ENCODE data around the gene CLSTN2.
"Not testable (repeated sequence)": the region's sequence is repeated elsewhere in the genome, so short reads cannot be mapped to it uniquely, and the experiment has no call there.

The CLSTN2 gene

DNA sequence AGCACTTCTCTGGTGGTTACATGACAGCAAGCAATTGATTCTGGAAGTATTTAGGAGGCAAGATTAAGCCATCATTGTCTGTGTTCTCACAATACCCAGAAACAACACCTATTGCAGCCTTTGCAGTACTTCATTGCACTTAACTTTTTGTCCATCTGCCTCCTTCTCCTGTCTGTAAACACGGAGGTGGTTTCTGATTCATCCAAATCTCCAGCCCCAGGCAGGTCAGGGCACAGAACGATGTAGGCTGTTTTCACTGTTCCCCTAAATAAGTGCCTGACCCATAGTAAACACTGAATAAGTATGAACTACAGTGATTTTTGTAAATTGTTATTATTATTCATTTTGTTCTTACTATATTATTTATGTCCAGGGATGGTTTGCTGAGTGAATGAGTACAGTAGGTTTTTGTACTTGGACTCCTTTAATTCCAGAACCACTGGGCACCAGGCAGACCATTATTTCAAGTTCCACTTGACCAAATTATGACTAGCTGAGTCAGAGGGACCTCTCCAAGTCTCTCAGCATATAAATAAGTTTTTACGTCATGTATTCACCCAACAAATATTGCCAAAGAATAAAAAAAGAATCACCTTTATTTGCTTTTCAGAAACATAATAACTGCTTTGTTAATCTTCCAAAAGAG, 459.6 kb downstream of the CLSTN2 start:
- no peak for DNase-seq

DNA sequence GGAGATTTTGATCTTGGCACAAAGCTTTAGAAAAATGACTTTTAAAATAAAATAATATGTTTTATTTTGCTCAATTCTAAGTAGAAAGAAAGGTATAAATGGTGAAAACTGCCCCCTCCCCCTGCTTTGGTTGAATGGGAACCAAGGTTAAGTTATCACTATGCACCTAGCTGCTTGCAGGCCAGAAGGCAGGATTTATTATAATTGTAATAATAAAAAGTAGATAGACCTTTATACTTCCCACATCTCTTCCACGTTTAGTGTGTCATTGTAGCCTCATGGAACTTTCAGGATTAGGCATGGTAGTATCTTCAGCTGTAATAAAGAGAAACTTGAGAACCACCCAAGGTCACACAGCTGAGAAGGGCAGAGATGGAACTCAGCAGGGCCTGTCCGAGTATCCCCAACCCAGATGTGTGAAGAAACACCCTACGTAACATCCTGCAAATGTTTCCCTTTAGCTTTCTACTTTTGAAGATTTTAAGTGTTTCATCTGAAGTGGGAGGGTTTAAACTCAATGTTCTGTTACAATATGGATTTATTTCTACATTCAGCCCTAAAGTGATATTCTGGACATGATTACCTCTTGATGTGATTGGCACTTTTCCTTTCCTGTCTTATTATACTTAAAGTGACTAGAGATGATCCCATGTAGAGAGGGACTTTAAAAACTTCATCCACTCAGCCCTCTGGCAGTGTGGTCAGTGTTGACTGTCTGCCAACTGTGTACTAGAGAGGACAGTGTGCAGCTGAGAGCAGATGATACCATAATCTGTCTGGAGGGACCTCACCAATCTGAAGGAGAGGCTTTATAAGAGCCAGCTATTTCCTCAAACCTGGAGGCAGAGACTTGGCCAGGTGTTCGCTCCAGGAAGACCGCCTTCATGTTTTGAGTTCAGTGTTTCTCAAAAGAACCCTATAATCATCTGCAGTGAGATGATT, 460.4 kb downstream of the CLSTN2 start:
- DNase-seq = no peak

DNA sequence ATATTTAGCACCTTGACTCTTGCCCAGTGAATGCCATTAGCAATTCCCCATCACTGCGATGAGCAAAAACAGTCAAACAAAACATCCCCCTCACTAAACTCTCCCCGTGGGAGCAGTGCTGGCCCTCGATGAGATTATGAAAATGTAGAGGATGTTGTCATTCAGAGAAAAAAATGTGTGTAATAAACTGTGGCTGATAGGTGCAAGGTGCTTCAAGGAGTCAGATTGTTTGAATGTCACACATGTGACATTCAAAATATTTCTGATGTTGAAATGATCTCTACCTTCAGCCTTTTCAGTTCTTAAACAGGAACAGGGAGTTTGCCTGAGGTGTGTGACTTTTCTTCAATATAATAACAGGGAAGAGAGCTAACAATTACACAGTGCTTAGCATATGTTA, 461.1 kb downstream of the CLSTN2 start:
- DNase-seq = no peak

DNA sequence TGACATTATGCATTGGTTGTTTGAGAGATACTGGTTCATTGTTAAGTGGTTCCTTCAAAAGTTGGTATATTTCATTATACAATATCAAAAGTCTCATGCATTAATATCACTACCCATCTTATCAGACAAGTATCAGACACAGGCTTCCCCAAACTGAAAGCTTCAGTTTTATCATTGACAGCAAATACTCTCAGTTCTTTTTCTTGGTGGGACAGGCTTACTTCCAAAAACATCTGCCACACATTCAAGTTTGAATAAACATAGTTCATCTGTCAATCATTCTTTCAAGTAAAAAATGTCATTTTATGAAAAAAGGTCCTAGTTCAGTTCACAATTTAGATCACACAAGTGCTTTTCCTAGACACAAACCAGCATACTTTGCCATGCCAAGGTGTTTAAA, 462.9 kb downstream of the CLSTN2 start:
- DNase-seq = no peak

DNA sequence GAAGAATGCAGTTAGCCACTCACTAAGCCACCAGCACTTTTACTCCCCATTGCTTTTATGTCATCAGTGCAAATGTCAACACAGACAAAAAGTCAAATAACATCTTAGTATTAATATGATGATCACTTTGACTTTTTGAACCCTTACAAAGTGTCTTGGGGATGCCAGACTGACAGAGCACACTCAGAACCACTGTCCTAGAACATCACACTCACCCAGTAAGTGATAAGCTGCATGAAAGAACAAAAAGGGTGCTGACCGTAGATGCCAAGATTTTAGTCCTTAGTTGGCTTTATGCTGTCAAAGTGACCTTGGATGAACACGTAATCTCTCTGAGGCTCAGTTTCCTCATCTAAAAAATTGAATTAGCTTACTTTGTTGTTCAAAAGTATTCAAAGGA, 463.4 kb downstream of the CLSTN2 start:
- DNase-seq = no peak

DNA sequence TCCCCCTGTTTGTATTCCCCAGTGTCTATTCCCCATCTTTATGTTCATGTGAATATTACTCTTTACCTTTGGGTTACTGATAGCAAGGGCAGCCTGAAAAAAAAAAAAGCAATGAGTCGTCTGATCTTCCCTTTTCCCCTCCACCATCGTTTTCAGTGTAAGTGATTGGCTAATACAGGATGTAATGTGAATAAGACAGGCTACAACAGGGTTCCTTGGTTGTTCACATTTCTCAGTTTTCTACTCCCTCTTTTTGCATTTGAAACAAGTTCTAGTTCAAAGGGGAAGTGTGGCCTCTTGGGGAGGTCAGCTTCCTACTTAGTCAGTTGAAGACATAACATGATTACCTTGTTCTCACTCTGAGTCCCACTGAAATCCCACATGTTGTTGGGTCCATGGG, 464.9 kb downstream of the CLSTN2 start:
- no peak for DNase-seq

DNA sequence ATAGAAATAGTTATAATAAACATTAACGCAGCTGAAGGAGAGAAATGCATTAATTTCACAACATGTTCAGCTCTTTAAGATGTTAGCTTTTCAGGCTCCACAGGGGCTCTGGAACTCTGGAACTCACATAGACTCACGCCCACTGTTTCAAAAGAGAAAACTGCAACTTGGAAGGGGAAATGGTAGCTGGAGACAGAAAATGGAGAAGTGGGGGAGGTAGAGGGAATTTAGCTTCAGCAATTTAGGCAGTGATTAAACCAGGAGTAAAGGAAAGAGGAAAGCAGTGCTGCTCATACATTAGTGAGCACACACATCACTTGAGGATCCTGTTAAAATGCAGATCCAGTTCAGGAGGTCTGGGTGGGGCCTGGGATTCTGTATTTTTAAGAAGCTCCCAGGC, 468.1 kb downstream of the CLSTN2 start:
- DNase-seq = no peak

DNA sequence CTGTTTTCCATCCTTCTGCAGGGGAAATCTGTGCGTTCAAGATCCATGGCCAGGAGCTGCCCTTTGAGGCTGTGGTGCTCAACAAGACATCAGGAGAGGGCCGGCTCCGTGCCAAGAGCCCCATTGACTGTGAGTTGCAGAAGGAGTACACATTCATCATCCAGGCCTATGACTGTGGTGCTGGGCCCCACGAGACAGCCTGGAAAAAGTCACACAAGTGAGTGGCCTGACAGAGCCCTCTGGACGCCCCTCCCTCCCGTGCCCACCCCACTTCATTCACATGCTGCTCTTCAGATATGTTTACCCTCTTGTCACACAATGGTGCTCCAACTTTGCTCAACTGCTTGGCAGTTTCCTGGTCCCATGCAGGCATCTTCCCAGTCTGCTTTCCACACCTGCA, 468.6 kb downstream of the CLSTN2 start:
- DNase-seq = no peak

DNA sequence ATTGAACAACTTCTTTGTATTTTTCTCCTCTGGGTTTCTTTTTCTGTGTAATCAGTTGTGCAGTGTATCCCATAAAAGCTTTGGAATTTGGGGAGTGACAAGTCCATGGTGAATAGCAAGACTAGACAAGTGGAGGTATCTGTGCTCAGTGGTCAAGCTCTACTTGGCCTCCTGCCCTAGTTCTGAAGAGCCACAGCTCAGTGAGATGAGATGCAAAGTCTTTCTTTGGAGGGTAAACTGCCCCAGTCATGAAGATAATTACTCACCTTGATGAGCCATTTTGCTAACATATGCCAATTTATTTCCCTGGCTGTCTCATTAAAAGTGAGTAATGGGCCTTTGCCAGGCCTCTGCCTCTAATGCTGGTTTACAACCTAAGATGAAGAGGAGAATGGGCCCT, 471.7 kb downstream of the CLSTN2 start:
- no peak for DNase-seq

DNA sequence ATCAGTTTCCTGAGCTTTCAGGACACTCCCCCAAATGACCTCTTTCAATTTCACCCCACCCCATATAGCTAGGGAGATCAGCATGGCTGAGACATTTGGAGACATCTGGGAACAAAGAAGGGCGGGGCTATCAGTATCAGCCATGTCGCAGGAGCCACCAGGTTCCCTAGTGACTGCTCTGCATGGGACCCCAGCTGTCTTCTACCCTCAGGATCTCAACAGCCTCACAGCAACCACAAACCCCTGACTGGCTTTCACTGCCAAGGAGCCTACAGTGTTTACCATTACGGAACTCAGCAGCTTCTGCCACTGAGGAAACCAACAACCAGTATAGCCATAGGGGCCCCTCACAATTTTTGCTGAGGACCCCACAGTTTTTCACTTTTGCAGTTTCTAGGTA, 473.3 kb downstream of the CLSTN2 start:
- DNase-seq = no peak

DNA sequence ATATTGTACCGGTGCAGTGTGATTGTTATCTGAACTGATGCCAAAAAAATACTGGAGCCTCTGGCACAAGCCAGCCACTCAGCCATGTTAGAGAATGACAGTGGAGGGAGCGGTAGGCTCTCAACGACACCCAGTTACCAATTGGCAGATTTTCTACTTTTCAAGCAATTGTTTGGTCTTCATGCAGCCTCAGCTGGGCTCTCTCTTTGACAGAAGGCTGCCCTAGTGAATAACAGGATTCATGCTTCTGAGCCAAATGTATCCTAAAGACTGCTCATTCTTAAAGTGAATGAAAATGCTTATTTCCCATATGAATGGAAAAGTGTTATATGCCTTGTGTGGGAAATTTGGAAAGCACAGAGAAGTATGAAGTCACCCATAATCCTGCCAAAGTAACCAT, 481.7 kb downstream of the CLSTN2 start:
- no peak for DNase-seq

DNA sequence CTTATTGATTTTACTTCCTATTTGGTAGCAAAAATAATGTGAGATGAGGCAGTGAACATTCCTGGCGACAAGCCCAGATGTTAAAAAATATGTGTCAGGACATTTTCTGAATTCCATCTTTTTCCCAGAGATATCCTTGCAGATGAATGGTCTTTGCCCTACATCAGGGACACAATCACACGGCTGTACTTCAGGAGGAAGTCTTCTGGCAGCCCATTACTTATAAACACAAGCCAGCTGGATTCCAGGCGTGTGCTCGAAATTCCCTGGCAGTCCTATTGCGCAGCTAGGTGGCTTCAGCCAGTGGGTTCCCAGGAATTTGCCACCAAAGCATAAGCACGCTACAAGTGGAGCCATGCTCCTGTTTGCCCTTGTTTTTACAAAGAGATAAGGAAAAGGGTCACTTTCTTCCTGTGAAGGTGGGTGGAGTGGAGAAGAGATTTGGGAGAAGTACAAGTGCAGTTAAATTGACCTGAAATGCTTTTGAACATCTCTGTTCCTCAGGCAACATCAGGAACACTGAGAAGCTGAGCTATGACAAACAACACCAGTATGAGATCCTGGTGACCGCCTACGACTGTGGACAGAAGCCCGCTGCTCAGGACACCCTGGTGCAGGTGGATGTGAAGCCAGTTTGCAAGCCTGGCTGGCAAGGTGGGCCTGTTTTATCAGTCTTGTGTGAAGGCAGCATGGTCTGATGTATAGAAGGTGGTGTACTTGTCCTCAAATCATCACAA, 485.8 kb downstream of the CLSTN2 start:
- no peak for DNase-seq

DNA sequence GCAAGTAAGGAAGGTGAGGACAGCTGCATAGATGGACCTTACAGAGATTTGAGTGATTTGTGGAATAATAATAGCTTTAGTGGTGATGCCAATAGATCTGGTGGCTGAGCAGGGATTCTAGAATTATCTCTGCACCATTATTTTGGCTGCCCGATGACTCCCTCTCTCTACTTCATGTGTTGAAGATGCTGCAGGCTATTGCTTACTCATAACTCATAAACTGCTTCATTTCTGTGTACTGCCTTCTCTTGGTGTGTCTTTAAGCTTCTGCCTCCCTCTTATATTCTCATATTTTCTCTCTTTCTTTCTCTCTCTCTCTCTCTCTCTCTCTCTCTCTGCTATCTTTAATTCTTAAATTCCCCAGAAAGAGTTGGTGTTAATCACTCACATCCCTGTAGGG, 486.9 kb downstream of the CLSTN2 start:
- no peak for DNase-seq

DNA sequence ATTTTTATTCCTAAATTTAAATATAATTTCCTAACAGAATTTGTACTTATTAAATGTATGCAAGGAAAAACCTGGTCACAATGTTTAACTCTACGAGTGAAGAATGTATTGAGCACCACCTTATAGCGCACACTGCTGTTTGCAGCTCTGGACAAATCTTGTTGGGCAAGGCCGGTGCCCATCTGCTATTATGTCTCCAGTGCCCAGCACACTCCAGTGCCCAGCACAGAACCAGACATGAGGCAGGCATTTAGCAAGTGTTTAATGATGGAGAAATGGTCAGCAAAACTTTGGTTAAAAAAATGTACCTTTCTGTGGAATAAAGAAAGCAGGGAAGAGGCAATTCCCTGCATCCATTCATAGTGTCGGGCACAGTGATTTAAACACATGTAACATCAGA, 488.2 kb downstream of the CLSTN2 start:
- no peak for DNase-seq

DNA sequence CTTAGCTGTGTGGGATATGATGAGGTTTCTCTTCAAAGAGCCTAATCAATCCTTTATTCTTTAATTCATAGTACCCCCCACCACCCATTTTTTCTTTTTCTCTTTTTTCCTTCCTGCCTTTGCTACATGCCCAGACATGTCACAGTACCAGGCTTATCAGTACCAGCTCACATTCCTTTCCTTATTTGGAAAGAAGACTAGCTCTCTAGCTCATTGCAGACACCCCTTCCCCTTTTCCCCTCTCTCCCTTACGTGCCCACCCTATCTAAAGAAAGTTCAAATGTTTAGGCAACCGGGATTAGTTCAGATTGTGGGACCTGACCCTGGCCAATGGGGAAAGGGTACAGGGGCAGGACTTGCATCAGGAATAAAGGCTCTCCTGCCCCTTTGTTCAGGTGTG, 488.6 kb downstream of the CLSTN2 start:
- DNase-seq = not testable (repeated sequence)

DNA sequence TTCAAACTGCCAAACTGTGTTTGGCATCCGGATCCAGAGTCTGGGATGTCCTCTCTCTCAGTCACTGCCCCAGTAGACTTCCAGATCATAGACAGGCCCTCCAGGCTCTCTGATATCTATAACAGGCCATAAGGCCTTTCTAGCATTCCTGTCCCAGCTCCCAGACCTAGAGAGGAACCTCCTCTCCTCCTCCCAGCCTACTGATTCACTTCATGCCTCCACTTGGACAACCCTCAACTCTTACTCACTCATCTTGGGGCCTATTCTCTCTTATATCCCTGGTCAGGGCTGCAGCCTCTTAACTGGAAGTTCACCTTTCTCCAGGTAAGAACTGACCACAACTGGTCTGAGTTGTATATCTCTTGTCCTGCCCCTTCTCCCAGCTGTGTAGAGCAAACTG, 489.2 kb downstream of the CLSTN2 start:
- DNase-seq = no peak

DNA sequence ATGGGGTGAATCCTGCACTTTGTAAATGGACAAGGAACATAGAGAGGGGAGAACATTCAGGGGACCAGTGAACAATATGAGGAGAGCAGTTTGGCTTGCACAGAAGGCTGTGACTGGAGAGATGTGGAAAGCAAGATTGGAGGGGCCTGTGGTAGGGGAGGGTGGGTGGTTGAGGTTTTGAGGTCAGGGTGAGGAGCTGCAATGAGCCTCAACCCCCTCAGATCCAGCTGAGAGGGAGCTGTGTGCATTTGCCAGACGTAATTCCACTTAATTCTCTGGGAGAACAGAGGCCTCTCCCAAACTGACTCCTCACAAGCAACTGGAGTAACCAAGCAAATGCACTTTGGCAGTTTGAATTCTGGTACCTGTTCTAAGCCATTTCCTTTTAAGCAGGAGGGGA, 489.7 kb downstream of the CLSTN2 start:
- no peak for DNase-seq

DNA sequence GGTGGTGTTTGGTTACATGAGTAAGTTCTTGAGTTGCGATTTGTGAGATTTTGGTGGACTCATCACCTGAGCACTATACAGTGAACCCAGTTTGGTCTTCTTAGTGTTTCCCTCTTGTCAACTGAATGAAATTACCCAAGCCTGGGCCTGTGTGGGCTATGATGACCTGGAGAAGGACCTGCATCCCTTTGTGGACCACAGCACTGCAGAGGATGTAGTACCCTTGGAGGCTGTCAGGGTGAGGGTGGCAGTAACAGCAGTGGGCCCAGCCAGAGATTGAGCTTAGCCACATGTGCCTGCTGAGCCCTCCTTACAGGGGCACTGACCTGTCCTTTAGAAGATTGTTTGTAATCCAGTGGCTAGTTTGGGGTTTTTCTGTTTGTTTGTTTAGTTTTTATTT, 492.8 kb downstream of the CLSTN2 start:
- DNase-seq = no peak

DNA sequence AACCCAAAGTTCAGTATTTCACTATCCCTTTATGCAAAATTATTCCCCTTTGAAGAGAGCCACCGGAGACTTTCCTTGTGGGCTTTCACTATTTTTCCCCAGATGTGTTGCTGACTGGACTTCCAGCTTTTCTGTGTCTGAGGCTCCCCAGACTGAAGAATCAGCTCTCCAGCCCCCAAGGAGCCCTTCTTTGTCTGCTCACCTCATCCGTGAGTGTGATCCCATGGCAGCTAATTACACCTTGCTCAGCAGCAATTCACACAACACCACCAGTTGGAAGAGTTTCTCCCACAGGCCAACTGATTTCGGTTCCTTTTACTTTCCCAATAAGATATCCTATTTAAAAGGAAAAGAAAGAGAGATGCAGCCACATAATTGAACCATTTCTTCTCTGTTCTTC, 493.4 kb downstream of the CLSTN2 start:
- no peak for DNase-seq

DNA sequence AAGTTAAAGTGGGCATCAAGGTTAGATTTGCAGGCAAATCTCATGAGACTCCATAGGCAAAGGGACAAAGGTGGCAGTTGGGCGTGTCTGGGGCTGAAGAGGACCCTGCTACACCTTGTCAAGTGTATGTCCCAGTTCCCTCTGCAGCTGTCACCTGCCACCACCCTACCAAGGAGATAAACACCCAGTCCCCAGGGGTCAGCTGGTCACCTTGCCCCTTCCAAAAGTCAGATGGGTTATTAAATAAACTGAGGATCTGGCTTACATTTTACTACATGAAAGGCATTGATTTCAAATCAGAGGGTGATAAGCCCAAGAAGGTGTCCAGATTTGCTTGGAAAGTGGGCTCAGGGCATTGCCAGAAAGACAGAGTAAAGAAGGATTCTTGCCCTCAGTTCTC, 494.8 kb downstream of the CLSTN2 start:
- DNase-seq = no peak

DNA sequence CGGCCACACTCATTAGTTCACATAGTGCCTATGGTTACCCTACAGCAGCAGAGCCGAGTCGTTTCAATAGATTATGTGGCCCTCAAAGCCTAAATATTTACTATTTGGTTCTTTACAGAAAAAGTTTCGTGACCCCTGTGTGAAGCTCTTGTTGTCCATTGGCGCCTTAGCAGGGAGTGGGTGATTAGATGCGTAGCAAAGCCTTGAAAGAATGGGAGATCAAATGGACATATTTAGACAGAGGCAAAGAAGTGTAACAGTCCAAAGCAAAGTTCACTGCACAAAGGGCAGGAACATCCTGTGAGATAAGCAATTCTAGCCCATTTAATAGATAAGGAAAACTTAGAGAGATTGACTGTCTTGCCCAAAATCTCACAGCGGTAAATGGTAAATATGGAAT, 495.5 kb downstream of the CLSTN2 start:
- DNase-seq = no peak

DNA sequence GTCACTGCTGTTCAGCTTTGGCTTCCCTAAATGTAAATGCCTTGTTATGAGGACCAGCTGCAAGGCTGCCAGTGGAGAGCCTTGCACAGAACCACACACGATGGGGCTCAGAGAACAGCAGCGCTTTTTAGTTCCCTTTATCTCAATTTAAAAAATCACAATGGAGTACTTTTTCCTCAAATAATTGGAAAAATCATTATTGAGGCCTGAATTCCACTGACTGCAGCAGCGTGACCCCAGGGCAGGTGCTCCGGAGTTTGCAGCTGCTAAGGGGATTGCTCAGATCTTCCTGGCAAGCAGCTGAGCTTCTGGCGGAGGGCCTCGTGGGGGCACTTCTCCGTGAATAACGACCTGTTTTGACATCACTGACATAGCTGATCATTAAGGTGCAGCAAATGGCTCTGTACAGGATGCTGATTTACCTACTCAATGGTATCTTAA, 497.3 kb downstream of the CLSTN2 start:
- no peak for DNase-seq

DNA sequence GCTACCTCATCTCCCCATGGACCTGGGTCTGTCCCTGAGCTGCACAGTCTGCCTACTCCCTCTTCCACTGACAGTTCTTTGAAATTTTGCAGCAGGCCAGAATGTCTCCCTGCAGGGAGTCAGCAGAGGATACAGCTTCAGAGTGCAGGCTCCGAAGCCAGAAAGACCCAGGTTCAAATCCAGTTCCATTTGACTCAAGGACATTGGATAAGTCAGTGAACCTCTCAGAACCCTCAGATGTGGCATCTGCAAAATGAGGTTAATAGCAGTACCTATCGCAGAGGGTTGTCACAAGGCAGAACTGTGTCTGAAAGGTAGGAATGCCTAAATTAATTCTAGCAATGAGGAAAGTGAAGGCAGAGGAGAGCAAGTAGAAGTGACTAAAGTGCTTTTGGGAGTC, 498.4 kb downstream of the CLSTN2 start:
- DNase-seq = no peak

All from CD4-positive, alpha-beta T cell treated with Interleukin-21 for 1 hour (primary cell).